HL-60 (cell line): Measurements from ENCODE around the gene BABAM2.
A peak's percentile ranks its signal among the peaks of the same experiment; 100 is the strongest.

Source experiments
- DNase-seq, 2 experiments: peaks; one replicate each; pipeline ENCODE4 v3.0.0-alpha.2; 2010 to 2020; ENCODE audit warnings: low read depth in 1 of 2, low spot score in 1 of 2
- H3K27ac ChIP-seq: fragments of 250-450 bp; sonication (Bioruptor Pico); replicated peaks from 2 replicates; pipeline ENCODE4 v1.5.1; 2020; ENCODE audit warnings: mild to moderate bottlenecking, moderate library complexity
- H3K27me3 ChIP-seq: fragments of 250-450 bp; sonication (Bioruptor Pico); 2 replicates; pipeline ENCODE4 v1.5.1; 2021; ENCODE audit warnings: mild to moderate bottlenecking, moderate library complexity; ENCODE audit not compliant: insufficient read depth, poor library complexity, severe bottlenecking
- H3K4me3 ChIP-seq: replicated peaks from 2 replicates; pipeline ENCODE4 v1.5.1; 2011; ENCODE audit warnings: mild to moderate bottlenecking, control low read depth, low read length; ENCODE audit not compliant: insufficient read depth
- CTCF ChIP-seq: IDR thresholded peaks from one replicate; pipeline ENCODE4 v1.5.1; 2011; ENCODE audit warnings: low read length, control low read depth, inconsistent platforms; ENCODE audit not compliant: insufficient read depth
- GABPA ChIP-seq: IDR thresholded peaks from 2 replicates; pipeline ENCODE4 v1.6.1; 2012; ENCODE audit warnings: low read depth
- POLR2AphosphoS5 ChIP-seq: IDR thresholded peaks from 2 replicates; pipeline ENCODE4 v1.6.1; 2012; ENCODE audit warnings: low read depth
- REST ChIP-seq: IDR thresholded peaks from 2 replicates; pipeline ENCODE4 v1.6.1; 2012; ENCODE audit warnings: low read depth; ENCODE audit not compliant: insufficient replicate concordance
- SPI1 ChIP-seq: IDR thresholded peaks from 2 replicates; pipeline ENCODE4 v1.6.1; 2012; ENCODE audit warnings: low read depth, mild to moderate bottlenecking, borderline replicate concordance

BABAM2 gene

GRCh38 chr2:27952070-27952469 lies 61.5 kb downstream of the BABAM2 start:
- no peak overlapping the region for H3K4me3 ChIP-seq
- peak overlapping the region; percentile 81 for H3K27ac ChIP-seq
- no peak for TF ChIP-seq CTCF
- TF ChIP-seq GABPA: no peak
- no peak for TF ChIP-seq POLR2AphosphoS5
- no peak for TF ChIP-seq REST
- TF ChIP-seq SPI1: no peak
- DNase-seq: no peak
- H3K27me3 ChIP-seq: no peaks in the 10 kb centered on the region

- Histone ChIP-seq H3K4me3 (no peak overlapping the region), H3K27me3 (no peaks in the 10 kb centered on the region), H3K27ac (peak overlapping the region; percentile 81)
- no peak for TF ChIP-seq POLR2AphosphoS5
- no peak for TF ChIP-seq GABPA
- TF ChIP-seq CTCF: no peak
- DNase-seq: peak in 1 of 2 experiments; percentile 61
Observed at GRCh38 chr2:27953077-27953476, 62.5 kb downstream of the BABAM2 start.

GRCh38 chr2:27954221-27954673 lies 63.7 kb downstream of the BABAM2 start:
- peak overlapping the region; percentile 81 for H3K27ac ChIP-seq
- no peaks in the 10 kb centered on the region for H3K27me3 ChIP-seq
- TF ChIP-seq GABPA (no peak), REST (no peak), CTCF (no peak), SPI1 (no peak), POLR2AphosphoS5 (no peak)
- no peak for DNase-seq
- H3K4me3 ChIP-seq: no peak overlapping the region

GRCh38 chr2:27954771-27955383 lies 64.3 kb downstream of the BABAM2 start:
- H3K27ac ChIP-seq: peak overlapping the region; percentile 81
- DNase-seq: peak; percentile 85 to 93
- peak; percentile 60; the same call in 1 of the 2 replicates for TF ChIP-seq SPI1
- TF ChIP-seq GABPA: peak; percentile 46; the same call in 1 of the 2 replicates
- TF ChIP-seq POLR2AphosphoS5: peak; percentile 80
- no peak for TF ChIP-seq CTCF
- TF ChIP-seq REST: no peak
- no peaks in the 10 kb centered on the region for H3K27me3 ChIP-seq
- H3K4me3 ChIP-seq: no peak overlapping the region
